ENCODE measurements around the gene MT1H.

MT1H gene

DNA sequence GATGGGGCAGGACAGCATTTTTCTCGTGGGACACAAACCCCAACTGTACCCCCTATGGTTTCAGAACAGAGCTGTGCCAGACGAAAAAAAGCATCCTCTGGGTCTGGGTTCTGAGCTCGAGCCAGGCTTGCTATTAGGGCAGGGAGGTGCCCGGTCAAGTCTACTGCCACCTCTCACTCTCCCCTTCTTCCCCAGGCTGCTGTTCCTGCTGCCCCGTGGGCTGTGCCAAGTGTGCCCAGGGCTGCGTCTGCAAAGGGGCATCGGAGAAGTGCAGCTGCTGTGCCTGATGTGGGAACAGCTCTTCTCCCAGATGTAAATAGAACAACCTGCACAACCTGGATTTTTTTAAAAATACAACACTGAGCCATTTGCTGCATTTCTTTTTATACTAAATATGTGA is 42.9 kb upstream of the MT1H start:
- TF ChIP-seq, protein P1, sequence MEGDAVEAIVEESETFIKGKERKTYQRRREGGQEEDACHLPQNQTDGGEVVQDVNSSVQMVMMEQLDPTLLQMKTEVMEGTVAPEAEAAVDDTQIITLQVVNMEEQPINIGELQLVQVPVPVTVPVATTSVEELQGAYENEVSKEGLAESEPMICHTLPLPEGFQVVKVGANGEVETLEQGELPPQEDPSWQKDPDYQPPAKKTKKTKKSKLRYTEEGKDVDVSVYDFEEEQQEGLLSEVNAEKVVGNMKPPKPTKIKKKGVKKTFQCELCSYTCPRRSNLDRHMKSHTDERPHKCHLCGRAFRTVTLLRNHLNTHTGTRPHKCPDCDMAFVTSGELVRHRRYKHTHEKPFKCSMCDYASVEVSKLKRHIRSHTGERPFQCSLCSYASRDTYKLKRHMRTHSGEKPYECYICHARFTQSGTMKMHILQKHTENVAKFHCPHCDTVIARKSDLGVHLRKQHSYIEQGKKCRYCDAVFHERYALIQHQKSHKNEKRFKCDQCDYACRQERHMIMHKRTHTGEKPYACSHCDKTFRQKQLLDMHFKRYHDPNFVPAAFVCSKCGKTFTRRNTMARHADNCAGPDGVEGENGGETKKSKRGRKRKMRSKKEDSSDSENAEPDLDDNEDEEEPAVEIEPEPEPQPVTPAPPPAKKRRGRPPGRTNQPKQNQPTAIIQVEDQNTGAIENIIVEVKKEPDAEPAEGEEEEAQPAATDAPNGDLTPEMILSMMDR (IDR thresholded peaks at IDR 0.05; ENCODE audit: insufficient read depth, low read depth, low read length, missing control alignments) = no peak
- DNase-seq (ENCODE audit: low read depth) = no peak
- H3K4me3 ChIP-seq (ENCODE audit: low read length) = peak overlapping the region; percentile 87

GRCh38 chr16:56628486-56629350 is 40.9 kb upstream of the MT1H start:
- no peak overlapping the region for H3K4me3 ChIP-seq (ENCODE audit: low read length)
- TF ChIP-seq, protein P1 (IDR thresholded peaks at IDR 0.05; ENCODE audit: insufficient read depth, low read depth, low read length, missing control alignments) = no peak
- DNase-seq (ENCODE audit: low read depth) = peak; percentile 36

- TF ChIP-seq, protein P1 (IDR thresholded peaks at IDR 0.05; ENCODE audit: insufficient read depth, low read depth, low read length, missing control alignments) = no peak
- DNase-seq (ENCODE audit: low read depth) = no peak
- H3K4me3 ChIP-seq (ENCODE audit: low read length) = no peak overlapping the region
These were observed 40.1 kb upstream of the MT1H start for GRCh38 chr16:56629531-56629930.

GRCh38 chr16:56630134-56630533 is 39.5 kb upstream of the MT1H start:
- TF ChIP-seq, protein P1 (IDR thresholded peaks at IDR 0.05; ENCODE audit: insufficient read depth, low read depth, low read length, missing control alignments) = no peak
- no peak for DNase-seq (ENCODE audit: low read depth)

GRCh38 chr16:56631197-56631596 is 38.4 kb upstream of the MT1H start:
- TF ChIP-seq, protein P1 (IDR thresholded peaks at IDR 0.05; ENCODE audit: insufficient read depth, low read depth, low read length, missing control alignments) = no peak
- no peak overlapping the region for H3K4me3 ChIP-seq (ENCODE audit: low read length)

More at GRCh38 chr16:56630134-56630533, 39.5 kb upstream of the MT1H start:
- no peak overlapping the region for H3K4me3 ChIP-seq (ENCODE audit: low read length)

GRCh38 chr16:56631832-56632155 is 37.8 kb upstream of the MT1H start:
- TF ChIP-seq, protein P1 (IDR thresholded peaks at IDR 0.05; ENCODE audit: insufficient read depth, low read depth, low read length, missing control alignments) = no peak
- H3K4me3 ChIP-seq (ENCODE audit: low read length) = peak overlapping the region; percentile 30
- no peak for DNase-seq (ENCODE audit: low read depth)

More at GRCh38 chr16:56631197-56631596, 38.4 kb upstream of the MT1H start:
- no peak for DNase-seq (ENCODE audit: low read depth)
